HG02938 (cell line): Measurements from ENCODE around the gene TCFL5.
"Not testable (repeated sequence)": the region's sequence is repeated elsewhere in the genome, so short reads cannot be mapped to it uniquely, and the experiment has no call there.

Experiments used
- ATAC-seq: cut with Tn5 transposase; IDR thresholded peaks from one replicate; pipeline ENCODE4 v1.9.1; 2021; ENCODE audit warnings: mild to moderate bottlenecking, moderate library complexity; ENCODE audit not compliant: unreplicated experiment

Gene TCFL5

DNA sequence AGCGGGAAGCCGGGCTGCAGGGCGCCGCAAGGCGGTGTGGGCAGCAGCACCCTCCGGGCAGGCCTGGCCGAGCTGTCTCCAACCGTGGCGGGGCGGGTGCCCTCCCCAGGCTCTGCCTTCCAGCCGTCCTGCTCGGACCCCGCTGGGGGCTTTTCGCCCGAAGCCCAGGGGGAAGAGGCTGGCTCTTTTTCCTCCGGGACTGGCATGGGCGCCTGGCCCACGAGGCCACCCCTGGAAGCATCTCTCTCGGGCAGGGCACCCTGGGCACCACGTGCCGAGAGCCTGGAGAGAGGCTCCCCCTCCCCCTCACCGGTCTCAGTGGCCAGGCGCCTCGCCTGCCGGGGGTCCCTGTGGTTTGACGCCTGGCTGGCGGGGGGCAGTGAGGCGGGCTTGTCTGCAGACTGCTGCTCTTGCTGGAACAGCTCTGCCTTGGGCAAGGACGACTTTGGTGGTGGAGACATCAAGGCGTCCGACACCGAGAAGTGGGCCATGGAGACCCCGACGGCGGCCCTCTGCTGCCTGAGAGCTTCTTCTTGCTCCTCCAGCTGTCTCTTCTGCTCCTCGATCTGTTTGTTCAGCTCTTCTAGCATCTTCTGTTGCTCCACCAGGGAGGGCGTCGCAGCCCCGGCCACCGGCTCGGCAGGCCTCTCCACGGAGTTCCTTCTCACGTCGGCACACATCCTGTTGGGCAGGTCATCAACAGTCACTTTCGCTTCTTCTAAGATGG, 19.5 kb upstream of the TCFL5 start:
- ATAC-seq = no peak

- ATAC-seq = no peak
These were observed 18.7 kb upstream of the TCFL5 start for GRCh38 chr20:62880147-62880934.

GRCh38 chr20:62879275-62880146, 17.9 kb upstream of the TCFL5 start:
- ATAC-seq = no peak

DNA sequence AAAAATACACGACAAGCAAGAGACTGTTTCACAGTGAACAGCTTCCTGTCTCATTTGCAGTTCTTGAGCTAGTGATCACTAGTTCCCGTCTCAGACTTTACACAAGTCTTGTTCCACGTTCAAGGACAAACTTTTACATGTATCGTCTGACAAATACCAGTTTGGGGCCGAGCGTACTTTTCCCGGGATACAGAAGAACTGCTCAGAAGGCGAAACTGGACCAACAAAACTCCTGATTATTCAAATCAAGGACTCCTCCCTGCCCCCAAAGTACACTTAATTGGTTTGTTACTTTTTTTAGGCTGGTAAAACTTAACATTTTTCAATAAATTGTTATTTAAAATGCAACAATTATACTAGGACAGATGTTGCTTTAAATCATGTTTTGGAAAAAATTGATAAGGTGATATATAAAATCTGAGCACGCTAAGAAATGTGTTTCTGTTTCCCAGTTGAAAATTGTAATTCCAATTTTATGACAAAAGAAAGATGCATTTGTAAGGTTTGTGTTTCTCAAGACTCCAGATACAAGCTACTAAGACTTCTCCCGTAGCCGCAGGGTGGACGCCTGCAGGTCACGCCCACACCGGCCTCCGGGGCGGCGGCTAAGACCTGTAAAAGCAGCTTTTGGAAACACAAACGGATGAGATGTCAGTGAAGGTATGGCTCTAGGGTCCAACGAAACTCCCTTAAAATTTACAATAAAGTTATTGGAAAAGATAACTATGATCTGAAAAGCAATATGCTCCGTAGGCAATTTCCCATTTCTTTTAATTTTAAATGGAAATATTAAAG, 16.8 kb upstream of the TCFL5 start:
- ATAC-seq = no peak

- ATAC-seq = no peak
These were observed 15.5 kb upstream of the TCFL5 start for GRCh38 chr20:62876902-62877816.

- ATAC-seq = no peak
These were observed 14.9 kb upstream of the TCFL5 start for GRCh38 chr20:62876501-62876901.

- no peak for ATAC-seq
These were observed 14.1 kb upstream of the TCFL5 start for GRCh38 chr20:62875419-62876361.

GRCh38 chr20:62874964-62875344, 13.3 kb upstream of the TCFL5 start:
- ATAC-seq = no peak

DNA sequence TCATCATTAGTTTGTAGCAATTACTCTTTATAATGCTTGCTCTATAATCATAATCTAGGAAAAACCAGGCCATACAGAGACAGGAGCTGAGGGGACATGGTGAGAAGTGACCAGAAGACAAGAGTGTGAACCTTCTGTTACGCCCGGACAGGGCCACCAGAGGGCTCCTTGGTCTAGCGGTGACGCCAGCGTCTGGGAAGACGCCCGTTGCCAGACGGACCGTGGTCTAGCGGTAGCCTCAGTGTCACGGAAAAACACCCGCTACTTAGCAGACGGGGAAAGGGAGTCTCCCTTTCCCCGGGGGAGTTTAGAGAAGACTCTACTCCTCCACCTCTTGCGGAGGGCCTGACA, 12.0 kb upstream of the TCFL5 start:
- not testable (repeated sequence) for ATAC-seq

DNA sequence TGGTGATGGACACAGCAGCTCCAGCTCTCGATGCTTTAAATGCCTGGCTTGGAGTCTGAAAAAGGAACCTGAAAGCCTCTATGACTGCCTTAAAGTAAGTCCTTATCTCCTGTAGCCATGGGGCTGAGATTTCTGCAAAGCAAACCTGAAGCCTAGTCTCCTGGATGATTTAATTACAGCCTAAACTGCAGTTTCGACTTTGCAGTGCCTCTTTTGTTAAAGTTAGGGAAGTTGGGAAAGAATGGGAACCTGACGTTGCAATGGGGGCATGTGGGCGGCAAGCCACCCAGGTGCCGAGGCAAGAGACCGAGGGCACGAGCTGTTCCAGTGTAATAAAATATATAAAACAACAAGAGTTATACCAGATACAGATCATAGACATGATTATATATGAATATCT, 11.7 kb upstream of the TCFL5 start:
- ATAC-seq = no peak

DNA sequence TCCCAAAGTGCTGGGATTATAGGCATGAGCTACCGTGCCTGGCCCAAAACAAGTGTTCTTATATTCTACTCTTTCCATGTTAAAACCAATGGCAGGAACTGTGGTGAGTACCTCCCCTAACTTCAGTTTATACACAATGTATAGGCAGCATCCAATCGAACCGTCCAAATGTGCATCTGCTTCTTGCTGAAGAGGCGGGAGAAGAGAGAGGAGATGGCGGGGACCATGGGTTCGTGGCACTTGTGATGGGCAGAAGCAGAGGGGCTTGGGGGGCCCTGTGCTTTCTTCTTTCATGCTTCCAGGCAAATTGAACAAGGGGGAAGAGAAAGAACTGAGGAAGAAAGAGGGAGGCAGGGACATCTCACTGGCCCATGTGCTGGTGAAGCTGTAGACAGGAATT, 11.2 kb upstream of the TCFL5 start:
- ATAC-seq = no peak

GRCh38 chr20:62872184-62872847, 10.7 kb upstream of the TCFL5 start:
- ATAC-seq = no peak

- no peak for ATAC-seq
These were observed 2.6 kb upstream of the TCFL5 start for GRCh38 chr20:62864207-62864606.

GRCh38 chr20:62860924-62861691, 514 bp downstream of the TCFL5 start:
- ATAC-seq = peak; percentile 36

DNA sequence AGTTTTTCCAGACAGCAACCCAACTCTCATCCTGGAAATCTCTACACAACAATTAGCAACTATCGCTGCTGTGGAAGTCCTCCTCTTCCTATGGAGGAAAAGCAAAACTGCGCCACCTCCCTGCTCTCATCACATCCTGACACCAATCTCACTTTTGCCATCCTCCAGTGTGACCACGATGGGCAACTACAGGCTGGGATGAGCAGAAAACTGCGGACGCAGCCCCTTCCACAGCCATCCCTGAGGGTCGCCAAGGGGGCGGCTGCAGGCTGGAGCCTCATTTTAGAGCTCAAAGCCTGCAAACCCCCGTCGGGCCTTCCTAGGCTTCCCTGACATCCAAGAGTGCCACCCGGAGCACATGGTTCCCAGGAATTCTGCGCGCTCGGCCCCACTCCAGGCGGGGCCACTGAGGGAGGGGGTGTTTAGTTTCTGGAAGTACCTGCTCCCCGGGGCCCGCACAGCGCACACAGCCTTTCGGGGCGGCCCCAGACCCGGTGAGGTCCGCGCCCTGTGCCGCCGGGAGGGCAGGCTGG, 1.2 kb downstream of the TCFL5 start:
- no peak for ATAC-seq

GRCh38 chr20:62859721-62860120, 1.9 kb downstream of the TCFL5 start:
- ATAC-seq = no peak
